Astrocyte of the cerebellum (primary cell): ENCODE results near the gene L3MBTL4.

Experiments
- DNase-seq: peaks from one replicate; pipeline ENCODE4 v3.0.0-alpha.2; 2011; ENCODE audit warnings: low read depth
- H3K4me3 ChIP-seq: 2 replicates; pipeline ENCODE4 v1.5.1; 2011; ENCODE audit warnings: mild to moderate bottlenecking, low read depth, low read length, moderate library complexity
- in situ Hi-C: cut with HindIII; loops from 2 replicates; pipeline ENCODE4 v1.10.0; 2017; ENCODE audit warnings: low sequenced_read_pairs
- TF ChIP-seq, protein P1 (sequence below): IDR thresholded peaks from 2 replicates; pipeline ENCODE4 v1.5.1; 2012; ENCODE audit warnings: low read length, low read depth, moderate library complexity, mild to moderate bottlenecking; ENCODE audit errors: missing control alignments

Gene L3MBTL4

DNA sequence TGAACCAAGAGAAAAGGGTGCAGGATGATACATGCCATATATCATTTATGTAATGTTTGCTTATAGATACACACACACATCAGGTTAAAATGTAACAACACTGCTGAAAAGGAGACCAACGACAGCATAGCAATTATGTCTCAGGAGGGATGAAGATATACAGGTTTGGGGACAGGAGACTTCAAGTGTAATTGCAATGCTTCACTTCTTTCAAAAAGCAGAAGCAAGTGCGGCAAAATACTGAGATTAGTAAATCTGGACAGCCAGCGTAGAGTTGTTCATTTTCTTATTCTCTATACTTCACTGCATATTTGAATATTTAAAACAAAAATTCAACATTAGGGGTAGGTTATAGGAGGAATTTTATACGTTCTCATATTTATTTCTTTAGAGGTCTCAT, 87.2 kb downstream of the L3MBTL4 start:
- no peak overlapping the region for H3K4me3 ChIP-seq

DNA sequence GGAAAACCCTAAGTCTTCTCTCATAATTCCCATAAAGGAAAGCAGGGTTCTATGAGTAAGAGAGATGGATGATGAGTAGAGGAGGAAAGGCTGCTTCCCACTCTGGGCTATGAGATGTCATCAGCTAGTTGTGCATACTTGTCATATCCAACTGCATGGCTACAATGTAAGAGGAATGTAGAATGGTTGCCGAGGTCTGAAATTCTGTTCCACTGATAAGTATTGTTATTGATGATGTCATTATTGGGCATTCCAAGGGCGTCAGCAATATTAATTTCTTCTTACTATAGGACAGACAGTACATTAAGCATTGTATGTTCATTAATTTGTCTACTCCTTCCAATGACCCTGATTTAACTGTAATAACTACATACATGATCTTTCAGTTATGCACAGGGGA, 88.1 kb downstream of the L3MBTL4 start:
- in situ Hi-C loops, result no loop called here
- no peak overlapping the region for H3K4me3 ChIP-seq
- TF ChIP-seq, protein P1, sequence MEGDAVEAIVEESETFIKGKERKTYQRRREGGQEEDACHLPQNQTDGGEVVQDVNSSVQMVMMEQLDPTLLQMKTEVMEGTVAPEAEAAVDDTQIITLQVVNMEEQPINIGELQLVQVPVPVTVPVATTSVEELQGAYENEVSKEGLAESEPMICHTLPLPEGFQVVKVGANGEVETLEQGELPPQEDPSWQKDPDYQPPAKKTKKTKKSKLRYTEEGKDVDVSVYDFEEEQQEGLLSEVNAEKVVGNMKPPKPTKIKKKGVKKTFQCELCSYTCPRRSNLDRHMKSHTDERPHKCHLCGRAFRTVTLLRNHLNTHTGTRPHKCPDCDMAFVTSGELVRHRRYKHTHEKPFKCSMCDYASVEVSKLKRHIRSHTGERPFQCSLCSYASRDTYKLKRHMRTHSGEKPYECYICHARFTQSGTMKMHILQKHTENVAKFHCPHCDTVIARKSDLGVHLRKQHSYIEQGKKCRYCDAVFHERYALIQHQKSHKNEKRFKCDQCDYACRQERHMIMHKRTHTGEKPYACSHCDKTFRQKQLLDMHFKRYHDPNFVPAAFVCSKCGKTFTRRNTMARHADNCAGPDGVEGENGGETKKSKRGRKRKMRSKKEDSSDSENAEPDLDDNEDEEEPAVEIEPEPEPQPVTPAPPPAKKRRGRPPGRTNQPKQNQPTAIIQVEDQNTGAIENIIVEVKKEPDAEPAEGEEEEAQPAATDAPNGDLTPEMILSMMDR, result no peak
- DNase-seq, result no peak

More for the DNA sequence above, 87.2 kb downstream of the L3MBTL4 start:
- DNase-seq, result no peak
- TF ChIP-seq, protein P1, result no peak
- in situ Hi-C loops, result no loop called here

GRCh38 chr18:6323319-6323889, 91.3 kb downstream of the L3MBTL4 start:
- no peak for DNase-seq
- H3K4me3 ChIP-seq, result no peak overlapping the region
- in situ Hi-C loops, result no loop called here
- TF ChIP-seq, protein P1, result no peak

GRCh38 chr18:6315517-6316331, 99.0 kb downstream of the L3MBTL4 start:
- in situ Hi-C loops, result no loop called here
- TF ChIP-seq, protein P1, result no peak
- H3K4me3 ChIP-seq, result no peak overlapping the region
- DNase-seq, result no peak

- TF ChIP-seq, protein P1, result no peak
- H3K4me3 ChIP-seq, result no peak overlapping the region
- in situ Hi-C loops, result no loop called here
- DNase-seq, result no peak
Observed at GRCh38 chr18:6313415-6313814, 101.3 kb downstream of the L3MBTL4 start.

DNA sequence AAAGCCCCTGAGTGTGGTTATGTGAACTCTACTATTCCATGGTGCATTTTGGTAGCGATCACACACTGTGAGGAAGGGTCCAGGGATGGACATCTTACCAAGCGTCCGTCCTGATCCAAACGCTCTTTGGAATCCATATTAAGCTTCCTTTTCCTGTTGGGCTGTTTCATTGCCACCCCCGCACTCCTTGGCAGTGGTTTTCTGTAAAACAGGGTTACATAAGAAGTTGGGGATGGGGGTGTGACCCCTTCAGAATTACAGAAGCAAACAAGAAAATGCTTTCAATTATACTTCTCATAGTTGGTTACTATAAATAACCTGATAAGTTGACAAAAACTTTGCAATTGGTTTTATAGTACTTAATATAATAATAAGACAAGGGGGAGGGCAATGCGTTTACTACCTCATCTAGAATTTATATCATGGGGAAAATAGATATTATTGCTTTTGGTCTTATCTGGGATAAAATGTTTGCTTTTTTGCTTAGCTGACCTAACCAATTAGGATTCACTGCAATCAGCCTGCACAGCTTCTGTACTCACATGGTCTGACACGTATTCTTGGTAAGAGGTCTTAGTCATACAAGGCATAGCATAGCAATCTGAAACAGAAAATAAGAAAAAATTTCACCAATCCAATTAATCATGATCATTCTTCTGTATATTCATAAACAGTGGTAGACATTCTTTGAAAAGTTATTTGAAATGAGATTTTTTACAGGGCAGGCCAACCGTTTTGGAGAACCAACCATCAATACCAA, 103.1 kb downstream of the L3MBTL4 start:
- TF ChIP-seq, protein P1, result no peak
- DNase-seq, result no peak
- in situ Hi-C loops, result no loop called here
- no peak overlapping the region for H3K4me3 ChIP-seq
